K562 (cell line): ENCODE measurements around the gene DOK1. TPM values are rescaled to one million over a fixed set of nuclear protein-coding genes. Genes with fewer than 3 reads are reported as not detected.

ENCODE experiments used
- CBX3 ChIP-seq, 2 experiments: IDR thresholded peaks; 1 replicate in 1 of 2; 2 replicates in 1 of 2; pipeline ENCODE4 v1.6.1; 2012; ENCODE audit warnings: inconsistent platforms in 2 of 2, low read length in 2 of 2, borderline replicate concordance in 1 of 2, control low read depth in 1 of 2
- ELF2 ChIP-seq: fragments of 250-450 bp; sonication (Bioruptor Pico); IDR thresholded peaks from 2 replicates; pipeline ENCODE4 v1.5.0; 2021; ENCODE audit warnings: mild to moderate bottlenecking
- FOS ChIP-seq: IDR thresholded peaks from 3 replicates; pipeline ENCODE4 v1.6.1; 2011; ENCODE audit not compliant: insufficient read length; ENCODE audit errors: extremely low read depth
- HCFC1 ChIP-seq: IDR thresholded peaks from 2 replicates; pipeline ENCODE4 v1.6.1; 2012; ENCODE audit warnings: low read depth, low read length, improper control_type of control experiment
- HNRNPLL ChIP-seq: fragments of 200-400 bp; formaldehyde crosslinking; IDR thresholded peaks from 2 replicates; pipeline ENCODE4 v1.6.1; 2017; ENCODE audit warnings: low read length, low read depth, mild to moderate bottlenecking; ENCODE audit not compliant: poor library complexity, severe bottlenecking
- KAT2B ChIP-seq: IDR thresholded peaks from one replicate; pipeline ENCODE4 v1.6.1; 2012; ENCODE audit warnings: low read depth, mild to moderate bottlenecking, control low read depth, inconsistent platforms, low read length, moderate library complexity
- KDM2B ChIP-seq: fragments of 250-450 bp; sonication (Bioruptor Pico); IDR thresholded peaks from 2 replicates; pipeline ENCODE4 v1.8.0; 2021; ENCODE audit warnings: mild to moderate bottlenecking, moderate library complexity
- MCM5 ChIP-seq: fragments of 450-650 bp; IDR thresholded peaks from 2 replicates; pipeline ENCODE4 v1.6.1; 2016; ENCODE audit warnings: low read depth
- MEF2D ChIP-seq: conservative IDR thresholded peaks from 2 replicates; pipeline ENCODE4 v1.6.1; 2016; ENCODE audit warnings: low read depth, missing genetic modification characterization, missing compliant biosample characterization
- RFX1 ChIP-seq: fragments of 450-650 bp; IDR thresholded peaks from 2 replicates; pipeline ENCODE4 v1.6.1; 2016; ENCODE audit warnings: mild to moderate bottlenecking, moderate library complexity
- SRSF9 ChIP-seq: fragments of 200-400 bp; formaldehyde crosslinking; IDR thresholded peaks from 2 replicates; pipeline ENCODE4 v1.6.1; 2017; ENCODE audit warnings: low read depth, low read length, borderline replicate concordance
- TARDBP ChIP-seq: fragments of 450-650 bp; IDR thresholded peaks from 2 replicates; pipeline ENCODE4 v1.6.1; 2016
- TCF15 ChIP-seq: fragments of 250-450 bp; sonication (Bioruptor Pico); IDR thresholded peaks from 2 replicates; pipeline ENCODE4 v1.8.0; 2022; ENCODE audit warnings: moderate library complexity, mild to moderate bottlenecking, inconsistent platforms
- TEAD4 ChIP-seq, 2 experiments: sonication (generic) in 1 of 2; formaldehyde crosslinking in 1 of 2; IDR thresholded peaks; 2 replicates each; pipeline versions ENCODE4 v1.6.1 to v1.8.0; 2012 to 2022; ENCODE audit warnings: borderline replicate concordance in 1 of 2, inconsistent platforms in 1 of 2, low read length in 1 of 2, mild to moderate bottlenecking in 1 of 2, missing genetic modification reagents in 1 of 2
- ZNF589 ChIP-seq: fragments of 200-800 bp; sonication (Bioruptor generic); IDR thresholded peaks from 2 replicates; pipeline ENCODE4 v1.6.1; 2016; ENCODE audit warnings: low read depth, missing genetic modification characterization, missing compliant biosample characterization
- ZNF830 ChIP-seq: fragments of 250-450 bp; sonication (Bioruptor Pico); IDR thresholded peaks from 2 replicates; pipeline ENCODE4 v1.5.0; 2021; ENCODE audit warnings: mild to moderate bottlenecking
- polyA plus RNA-seq, 8 experiments: library from polyadenylated mRNA; depleted of rRNA in 4 of 8; stranded (reverse) in 5 of 8; unstranded in 3 of 8; fragments of >200 nt; fragmentation: Nextera tagmentation in 2 of 8; fragmentation: Illumina TruSeq in 1 of 8; extraction: Ambion mirVana in 2 of 8; extraction: Trizol in 1 of 8; gene quantifications; 2 replicates each; pipeline versions ENCODE4 v1.2.1 to v1.2.3, GENCODE V29; 2011 to 2014; ENCODE audit warnings: inconsistent platforms in 1 of 8, missing spikeins in 1 of 8
- total RNA-seq, 7 experiments: library from RNA; depleted of rRNA in 6 of 7; stranded (reverse); fragments of >200 nt in 6 of 7; fragmentation: Illumina TruSeq in 2 of 7; extraction: Trizol in 2 of 7; gene quantifications; 2 replicates each; pipeline versions ENCODE4 v1.2.1 to v1.2.3, GENCODE V29; 2011 to 2021; ENCODE audit warnings: low replicate concordance in 1 of 7
- TF ChIP-seq, protein P1 (sequence below), 3 experiments: IDR thresholded peaks in 2 of 3; conservative IDR thresholded peaks in 1 of 3; 2 replicates each; pipeline ENCODE4 v1.5.1; 2011 to 2012; ENCODE audit warnings: low read length in 3 of 3, mild to moderate bottlenecking in 3 of 3, control low read depth in 2 of 3, improper control_type of control experiment in 1 of 3, inconsistent platforms in 1 of 3, low read depth in 1 of 3, mixed read lengths in 1 of 3, moderate library complexity in 1 of 3; ENCODE audit not compliant: insufficient read depth in 2 of 3
- TF ChIP-seq, protein P2 (sequence below), 2 experiments: fragments of 200-800 bp in 1 of 2; sonication (Bioruptor generic) in 1 of 2; sonication (generic) in 1 of 2; formaldehyde crosslinking in 1 of 2; IDR thresholded peaks in 1 of 2; conservative IDR thresholded peaks in 1 of 2; 2 replicates each; pipeline versions ENCODE4 v1.5.0 to v1.6.1; 2016 to 2020; ENCODE audit warnings: missing compliant biosample characterization in 1 of 2, missing genetic modification characterization in 1 of 2, missing genetic modification reagents in 1 of 2
- TF ChIP-seq, protein P3 (sequence below): fragments of 250-450 bp; sonication (Bioruptor Pico); IDR thresholded peaks from 2 replicates; pipeline ENCODE4 v1.4.0; 2020; ENCODE audit warnings: mild to moderate bottlenecking

Gene DOK1
- total and polyA plus RNA-seq, 9 of the 15 experiments (the other 6 are each of a cell fraction or from before 2014, with no cell fraction given) = 0.59 to 36.4 (median 16.1) TPM

- TF ChIP-seq, protein P1, sequence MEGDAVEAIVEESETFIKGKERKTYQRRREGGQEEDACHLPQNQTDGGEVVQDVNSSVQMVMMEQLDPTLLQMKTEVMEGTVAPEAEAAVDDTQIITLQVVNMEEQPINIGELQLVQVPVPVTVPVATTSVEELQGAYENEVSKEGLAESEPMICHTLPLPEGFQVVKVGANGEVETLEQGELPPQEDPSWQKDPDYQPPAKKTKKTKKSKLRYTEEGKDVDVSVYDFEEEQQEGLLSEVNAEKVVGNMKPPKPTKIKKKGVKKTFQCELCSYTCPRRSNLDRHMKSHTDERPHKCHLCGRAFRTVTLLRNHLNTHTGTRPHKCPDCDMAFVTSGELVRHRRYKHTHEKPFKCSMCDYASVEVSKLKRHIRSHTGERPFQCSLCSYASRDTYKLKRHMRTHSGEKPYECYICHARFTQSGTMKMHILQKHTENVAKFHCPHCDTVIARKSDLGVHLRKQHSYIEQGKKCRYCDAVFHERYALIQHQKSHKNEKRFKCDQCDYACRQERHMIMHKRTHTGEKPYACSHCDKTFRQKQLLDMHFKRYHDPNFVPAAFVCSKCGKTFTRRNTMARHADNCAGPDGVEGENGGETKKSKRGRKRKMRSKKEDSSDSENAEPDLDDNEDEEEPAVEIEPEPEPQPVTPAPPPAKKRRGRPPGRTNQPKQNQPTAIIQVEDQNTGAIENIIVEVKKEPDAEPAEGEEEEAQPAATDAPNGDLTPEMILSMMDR (IDR thresholded peaks at IDR 0.05 in 2 of 3, conservative IDR thresholded peaks at IDR 0.05 in 1 of 3; ENCODE audit: insufficient read depth in 2 of 3, low read depth in 1 of 3, low read length in 3 of 3) = no peak
- TF ChIP-seq ZNF830 (CRISPR knock-in tag) (no peak), SRSF9 (no peak), HNRNPLL (no peak), KDM2B (CRISPR knock-in tag) (no peak), ELF2 (no peak), TEAD4 (IDR thresholded peaks at IDR 0.05; ENCODE audit: low read length) (no peak), TEAD4 (CRISPR knock-in tag; IDR thresholded peaks at IDR 0.05; ENCODE audit: borderline replicate concordance) (no peak), CBX3 (IDR thresholded peaks at IDR 0.05; ENCODE audit: borderline replicate concordance in 1 of 2, low read length in 2 of 2) (no peak), HCFC1 (0 out of 2 replicates have a peak, but pooled peaks have one; percentile 6), FOS (no peak), TCF15 (CRISPR knock-in tag) (no peak), MEF2D (tag) (no peak), ZNF589 (CRISPR knock-in tag) (peak; percentile 54; the same call in 1 of the 2 replicates), TARDBP (no peak), KAT2B (no peak), MCM5 (no peak), RFX1 (no peak)
- TF ChIP-seq, protein P2, sequence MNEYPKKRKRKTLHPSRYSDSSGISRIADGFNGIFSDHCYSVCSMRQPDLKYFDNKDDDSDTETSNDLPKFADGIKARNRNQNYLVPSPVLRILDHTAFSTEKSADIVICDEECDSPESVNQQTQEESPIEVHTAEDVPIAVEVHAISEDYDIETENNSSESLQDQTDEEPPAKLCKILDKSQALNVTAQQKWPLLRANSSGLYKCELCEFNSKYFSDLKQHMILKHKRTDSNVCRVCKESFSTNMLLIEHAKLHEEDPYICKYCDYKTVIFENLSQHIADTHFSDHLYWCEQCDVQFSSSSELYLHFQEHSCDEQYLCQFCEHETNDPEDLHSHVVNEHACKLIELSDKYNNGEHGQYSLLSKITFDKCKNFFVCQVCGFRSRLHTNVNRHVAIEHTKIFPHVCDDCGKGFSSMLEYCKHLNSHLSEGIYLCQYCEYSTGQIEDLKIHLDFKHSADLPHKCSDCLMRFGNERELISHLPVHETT (CRISPR knock-in tag; conservative IDR thresholded peaks at IDR 0.05 in 1 of 2, IDR thresholded peaks at IDR 0.05 in 1 of 2) = peak in 1 of 2 experiments; percentile 36; a peak in 1 of 4 replicates
- TF ChIP-seq, protein P3, sequence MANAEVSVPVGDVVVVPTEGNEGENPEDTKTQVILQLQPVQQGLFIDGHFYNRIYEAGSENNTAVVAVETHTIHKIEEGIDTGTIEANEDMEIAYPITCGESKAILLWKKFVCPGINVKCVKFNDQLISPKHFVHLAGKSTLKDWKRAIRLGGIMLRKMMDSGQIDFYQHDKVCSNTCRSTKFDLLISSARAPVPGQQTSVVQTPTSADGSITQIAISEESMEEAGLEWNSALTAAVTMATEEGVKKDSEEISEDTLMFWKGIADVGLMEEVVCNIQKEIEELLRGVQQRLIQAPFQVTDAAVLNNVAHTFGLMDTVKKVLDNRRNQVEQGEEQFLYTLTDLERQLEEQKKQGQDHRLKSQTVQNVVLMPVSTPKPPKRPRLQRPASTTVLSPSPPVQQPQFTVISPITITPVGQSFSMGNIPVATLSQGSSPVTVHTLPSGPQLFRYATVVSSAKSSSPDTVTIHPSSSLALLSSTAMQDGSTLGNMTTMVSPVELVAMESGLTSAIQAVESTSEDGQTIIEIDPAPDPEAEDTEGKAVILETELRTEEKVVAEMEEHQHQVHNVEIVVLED (CRISPR knock-in tag) = no peak
These were observed 22.9 kb downstream of the DOK1 start (continued) for GRCh38 chr2:74577448-74577847.
